ENCODE measurements around the gene NCF2.

- TF ChIP-seq CTCF (IDR thresholded peaks at IDR 0.05; ENCODE audit: low read depth, low read length, missing input control) (peak; percentile 55), GABPA (IDR thresholded peaks at IDR 0.05 in 1 of 2, conservative IDR thresholded peaks at IDR 0.05 in 1 of 2) (no peak), YY1 (IDR thresholded peaks at IDR 0.05) (no peak), REST (IDR thresholded peaks at IDR 0.05) (no peak), RAD21 (IDR thresholded peaks at IDR 0.05) (peak; percentile 84 to 87), MAX (IDR thresholded peaks at IDR 0.05) (no peak), TAF1 (conservative IDR thresholded peaks at IDR 0.05) (no peak), EGR1 (IDR thresholded peaks at IDR 0.05; ENCODE audit: low read depth in 2 of 2) (no peak), ZBTB33 (IDR thresholded peaks at IDR 0.05) (no peak), ATF3 (IDR thresholded peaks at IDR 0.05) (no peak), SP1 (IDR thresholded peaks at IDR 0.05) (no peak), JUND (IDR thresholded peaks at IDR 0.05) (no peak), NR2F2 (IDR thresholded peaks at IDR 0.05) (no peak)
Observed at GRCh38 chr1:183543619-183544204, 46.5 kb downstream of the NCF2 start.
